GM18858 (cell line): ENCODE data around the gene SEC11C.
"Not testable (repeated sequence)": the region's sequence is repeated elsewhere in the genome, so short reads cannot be mapped to it uniquely, and the experiment has no call there.

ENCODE experiments used
- ATAC-seq: cut with Tn5 transposase; IDR thresholded peaks from one replicate; pipeline ENCODE4 v1.9.1; 2021; ENCODE audit not compliant: unreplicated experiment

The SEC11C gene

DNA sequence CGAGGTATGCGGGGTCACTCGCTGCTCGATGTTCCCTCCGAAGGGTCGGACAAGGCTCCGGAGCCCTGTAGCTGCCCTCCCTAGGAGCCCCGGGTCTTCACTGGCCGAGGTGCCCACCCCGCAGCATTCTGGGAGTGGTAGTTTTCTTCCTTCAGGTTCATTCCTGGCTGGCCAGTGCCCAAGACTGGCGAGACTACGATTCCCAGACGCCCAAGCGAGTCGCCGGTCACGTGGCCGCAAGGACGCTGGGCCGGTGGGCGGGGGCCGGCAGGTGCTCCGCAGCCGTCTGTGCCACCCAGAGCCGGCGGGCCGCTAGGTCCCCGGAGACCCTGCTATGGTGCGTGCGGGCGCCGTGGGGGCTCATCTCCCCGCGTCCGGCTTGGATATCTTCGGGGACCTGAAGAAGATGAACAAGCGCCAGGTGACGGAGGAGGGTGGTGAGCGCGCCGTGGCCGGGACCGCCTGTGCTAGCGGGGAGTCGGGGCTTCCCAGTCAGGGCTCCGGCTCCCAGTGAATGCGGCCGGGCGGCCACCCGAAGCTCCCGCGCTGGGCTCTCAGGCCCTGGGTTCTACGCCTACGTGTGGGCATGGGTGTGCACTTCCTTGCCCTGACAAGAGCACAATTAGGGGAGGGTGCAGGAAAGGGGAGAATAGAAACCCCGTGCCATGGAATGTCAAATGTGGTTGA lies at the start of gene SEC11C:
TSS of gene SEC11C (plus strand) at position 270 of the 687 bp plus-strand sequence. CDS start at position 335, 65 bp downstream.
- ATAC-seq: peak; percentile 70

- no peak for ATAC-seq
Measured at GRCh38 chr18:59090966-59091603, 48.6 kb upstream of the SEC11C start.

GRCh38 chr18:59093668-59094067 lies 46.0 kb upstream of the SEC11C start:
- no peak for ATAC-seq

DNA sequence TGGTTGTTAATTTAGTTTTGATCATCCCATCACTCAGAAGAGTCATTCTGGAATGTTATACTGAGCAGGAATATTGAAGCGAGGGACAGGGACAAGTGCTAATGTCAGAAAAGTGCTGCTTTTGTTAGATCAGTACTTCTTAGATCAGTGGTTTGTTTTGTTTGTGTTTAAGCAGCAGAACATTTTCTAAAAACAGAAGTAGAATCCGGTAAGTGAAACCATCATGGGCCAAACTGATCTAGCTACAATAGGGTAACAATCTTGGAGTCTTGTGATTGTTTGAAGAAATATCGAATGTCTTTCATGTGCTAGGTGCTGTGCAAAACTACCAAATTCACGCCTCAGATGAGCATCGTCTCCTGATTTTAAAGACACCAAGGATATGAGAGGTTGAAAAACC lies 45.1 kb upstream of the SEC11C start:
- ATAC-seq: no peak

- no peak for ATAC-seq
Measured at GRCh38 chr18:59096098-59096789, 43.4 kb upstream of the SEC11C start.

GRCh38 chr18:59101830-59102414 lies 37.8 kb upstream of the SEC11C start:
- ATAC-seq: no peak

- no peak for ATAC-seq
Measured at GRCh38 chr18:59109375-59109774, 30.3 kb upstream of the SEC11C start.

GRCh38 chr18:59114160-59114559 lies 25.5 kb upstream of the SEC11C start:
- ATAC-seq: no peak

DNA sequence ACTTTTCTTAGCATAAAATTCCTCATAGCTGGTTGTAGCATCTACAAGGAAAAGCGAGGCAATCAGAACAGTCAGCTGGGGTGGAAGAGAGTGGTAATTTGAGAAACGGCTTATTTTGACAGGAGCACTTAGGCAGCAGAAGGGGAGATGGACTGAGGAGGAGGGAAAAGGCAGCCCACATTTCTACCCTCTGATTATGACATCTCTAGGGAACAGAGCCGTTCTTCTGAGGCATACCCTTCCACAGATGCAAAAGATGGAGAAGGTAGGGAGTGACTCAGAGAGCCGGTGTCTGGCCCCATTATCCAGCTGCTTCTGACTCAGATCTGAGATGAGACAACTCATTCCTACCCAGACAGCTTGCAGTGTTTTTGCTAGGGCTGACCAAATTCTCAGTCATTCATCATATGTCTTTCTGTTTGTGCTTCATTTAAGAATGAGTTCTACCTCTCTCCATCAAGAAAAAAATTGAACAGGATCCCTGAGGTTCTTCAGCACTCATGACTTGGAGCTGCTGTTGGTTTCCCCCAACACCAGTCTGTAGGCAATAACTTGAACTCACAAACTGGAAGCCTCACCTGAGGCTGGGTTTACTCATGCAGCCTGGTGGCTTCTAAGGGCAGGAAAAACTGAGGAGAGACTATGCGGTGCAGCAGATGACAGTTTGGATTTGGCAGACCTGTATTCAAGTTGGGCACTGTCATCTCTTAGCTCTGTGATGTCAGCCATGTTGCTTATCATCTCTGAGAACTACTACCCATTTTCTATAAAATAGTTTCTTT lies 15.9 kb upstream of the SEC11C start:
- peak; percentile 65 for ATAC-seq

GRCh38 chr18:59124370-59124704 lies 15.3 kb upstream of the SEC11C start:
- no peak for ATAC-seq

DNA sequence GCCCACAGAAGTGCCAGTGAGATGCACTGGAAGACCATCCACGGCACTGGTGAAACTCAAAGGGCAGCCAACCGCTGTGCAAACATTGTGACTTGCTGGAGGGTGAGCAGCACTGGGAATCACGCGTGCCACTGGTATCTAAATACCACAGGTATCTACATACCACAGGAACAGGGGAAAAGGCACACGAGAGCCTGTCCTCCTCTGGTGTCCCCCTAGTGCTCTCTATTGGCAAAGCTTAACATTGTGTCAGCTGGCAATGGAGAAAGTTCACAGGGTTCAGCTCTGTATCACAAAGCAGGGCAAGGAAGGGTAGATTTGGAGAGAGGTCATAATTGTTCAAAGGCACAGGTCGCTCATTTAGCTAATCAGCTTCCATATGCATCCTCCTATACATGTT lies 12.6 kb upstream of the SEC11C start:
- no peak for ATAC-seq

- no peak for ATAC-seq
Measured at GRCh38 chr18:59129951-59130703, 9.6 kb upstream of the SEC11C start.

- ATAC-seq: no peak
Measured at GRCh38 chr18:59132810-59133465, 6.7 kb upstream of the SEC11C start.

- peak; percentile 45 for ATAC-seq
Measured at GRCh38 chr18:59139291-59139614, 431 bp upstream of the SEC11C start.

- peak; percentile 0 for ATAC-seq
Measured at GRCh38 chr18:59140302-59140885, 710 bp downstream of the SEC11C start.

GRCh38 chr18:59141294-59142068 lies 1.8 kb downstream of the SEC11C start:
- ATAC-seq: no peak

GRCh38 chr18:59142274-59142673 lies 2.6 kb downstream of the SEC11C start:
- no peak for ATAC-seq

DNA sequence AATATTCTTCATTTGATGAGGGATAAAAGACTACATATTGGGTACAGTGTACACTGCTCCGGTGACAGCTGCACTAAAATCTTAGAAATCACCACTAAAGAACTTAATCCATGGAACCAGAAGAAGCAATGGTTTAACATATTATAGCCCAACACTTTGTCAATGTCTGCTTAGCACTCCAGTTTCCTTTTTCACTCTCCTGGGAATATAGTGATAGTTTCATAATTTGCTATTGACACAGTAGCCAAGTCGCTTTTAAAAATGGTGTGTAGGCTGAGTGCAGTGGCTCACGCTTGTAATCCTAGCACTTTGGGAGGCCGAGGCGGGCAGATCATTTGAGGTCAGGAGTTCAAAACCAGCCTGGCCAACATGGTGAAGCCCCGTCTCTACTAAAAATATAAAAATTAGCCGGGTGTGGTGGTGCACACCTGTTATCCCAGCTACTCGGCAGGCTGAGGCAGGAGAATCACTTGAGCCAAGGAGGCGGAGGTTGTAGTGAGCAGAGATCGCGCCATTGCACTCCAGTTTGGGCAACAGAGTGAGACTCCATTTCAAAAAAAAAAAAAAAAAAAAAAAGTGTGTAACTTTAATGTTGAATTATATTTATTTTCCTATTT lies 3.2 kb downstream of the SEC11C start:
- not testable (repeated sequence) for ATAC-seq
